Neural cell (in vitro differentiated cells): ENCODE data around the gene SMIM14. TPM values are rescaled to one million over a fixed set of nuclear protein-coding genes. Genes with fewer than 3 reads are reported as not detected.

Experiments used
- H2AFZ ChIP-seq: fragments of 200-600, 300-800 bp; sonication (generic), shearing (Covaris generic); 2 replicates; pipeline ENCODE4 v1.6.0; 2014; ENCODE audit warnings: low read depth, mild to moderate bottlenecking, antibody characterized with exemption, low read length, moderate library complexity
- H3F3A ChIP-seq: fragments of 200-600 bp; shearing (Covaris generic); 2 replicates; pipeline ENCODE4 v1.6.1; 2016; ENCODE audit warnings: mild to moderate bottlenecking, moderate library complexity, mixed read lengths, antibody characterized with exemption, low read length; ENCODE audit not compliant: insufficient read depth, poor library complexity, severe bottlenecking
- H3K27ac ChIP-seq: fragments of 200-600, 300-800 bp; sonication (generic), shearing (Covaris generic); 2 replicates; pipeline ENCODE4 v1.5.1; 2014; ENCODE audit warnings: mild to moderate bottlenecking, low read length, moderate library complexity
- H3K27me3 ChIP-seq: fragments of 300-800, 200-600 bp; sonication (generic), shearing (Covaris generic); 2 replicates; pipeline ENCODE4 v1.6.0; 2014; ENCODE audit warnings: mild to moderate bottlenecking, low read depth, low read length, moderate library complexity; ENCODE audit not compliant: insufficient read depth
- H3K36me3 ChIP-seq: fragments of 300-800, 200-600 bp; sonication (generic), shearing (Covaris generic); 2 replicates; pipeline ENCODE4 v1.5.1; 2014; ENCODE audit warnings: mild to moderate bottlenecking, antibody characterized with exemption, low read length, moderate library complexity; ENCODE audit not compliant: insufficient read depth
- H3K4me2 ChIP-seq: fragments of 300-800, 200-600 bp; sonication (generic), shearing (Covaris generic); 2 replicates; pipeline ENCODE4 v1.6.0; 2014; ENCODE audit warnings: mild to moderate bottlenecking, low read length
- H3K4me3 ChIP-seq: fragments of 300-800, 200-600 bp; sonication (generic), shearing (Covaris generic); 2 replicates; pipeline ENCODE4 v1.5.1; 2014; ENCODE audit warnings: mild to moderate bottlenecking, low read length, moderate library complexity
- H3K79me2 ChIP-seq: fragments of 200-600 bp; shearing (Covaris generic); replicated peaks from 2 replicates; pipeline ENCODE4 v1.6.0; 2014; ENCODE audit warnings: mild to moderate bottlenecking, low read length, moderate library complexity; ENCODE audit not compliant: insufficient read depth
- H3K9ac ChIP-seq: fragments of 300-800, 200-600 bp; sonication (generic), shearing (Covaris generic); 2 replicates; pipeline ENCODE4 v1.6.1; 2016; ENCODE audit warnings: mild to moderate bottlenecking, low read length, mixed read lengths
- H3K9me2 ChIP-seq: fragments of 200-600 bp; shearing (Covaris generic); 2 replicates; pipeline ENCODE4 v1.6.1; 2016; ENCODE audit warnings: mild to moderate bottlenecking, low read length, mixed read lengths; ENCODE audit not compliant: insufficient read depth
- H3K9me3 ChIP-seq: fragments of 200-600, 300-800 bp; sonication (generic), shearing (Covaris generic); 2 replicates; pipeline ENCODE4 v1.6.1; 2016; ENCODE audit warnings: mild to moderate bottlenecking, mixed run types, low read length, moderate library complexity, mixed read lengths
- H4K20me1 ChIP-seq: fragments of 200-600 bp; shearing (Covaris generic); 2 replicates; pipeline ENCODE4 v1.6.1; 2016; ENCODE audit warnings: mild to moderate bottlenecking, mixed run types; ENCODE audit not compliant: insufficient read depth
- EP300 ChIP-seq: fragments of 450-650 bp; conservative IDR thresholded peaks from 2 replicates; pipeline ENCODE4 v1.6.1; 2014; ENCODE audit warnings: antibody characterized with exemption, mild to moderate bottlenecking, moderate library complexity; ENCODE audit not compliant: poor library complexity, severe bottlenecking
- EZH2 ChIP-seq: fragments of 200-600, 300-800 bp; shearing (Covaris generic), sonication (generic); IDR thresholded peaks from 2 replicates; pipeline ENCODE4 v1.6.1; 2014; ENCODE audit warnings: antibody characterized with exemption, low read length, borderline replicate concordance, mild to moderate bottlenecking; ENCODE audit not compliant: insufficient read depth, poor library complexity, severe bottlenecking
- MXI1 ChIP-seq: fragments of 450-650 bp; conservative IDR thresholded peaks from 2 replicates; pipeline ENCODE4 v1.6.1; 2014; ENCODE audit warnings: antibody characterized with exemption, mild to moderate bottlenecking; ENCODE audit not compliant: poor library complexity, severe bottlenecking
- POLR2AphosphoS5 ChIP-seq: IDR thresholded peaks from 2 replicates; pipeline ENCODE4 v1.6.1; 2012
- RAD21 ChIP-seq: fragments of 450-650 bp; conservative IDR thresholded peaks from 2 replicates; pipeline ENCODE4 v1.6.1; 2014; ENCODE audit warnings: antibody characterized with exemption, mild to moderate bottlenecking, moderate library complexity
- SMC3 ChIP-seq: fragments of 450-650 bp; conservative IDR thresholded peaks from 2 replicates; pipeline ENCODE4 v1.6.1; 2014; ENCODE audit warnings: antibody characterized with exemption, mild to moderate bottlenecking, moderate library complexity; ENCODE audit not compliant: poor library complexity
- TAF1 ChIP-seq: IDR thresholded peaks from 2 replicates; pipeline ENCODE4 v1.6.1; 2012; ENCODE audit warnings: low read depth
- polyA plus RNA-seq: library from polyadenylated mRNA; depleted of rRNA; stranded (reverse); fragments of >200 nt; gene quantifications from 2 replicates; pipeline ENCODE4 v1.2.3, GENCODE V29; 2014
- TF ChIP-seq, protein P1 (sequence below): IDR thresholded peaks from 2 replicates; pipeline ENCODE4 v1.6.1; 2012; ENCODE audit warnings: borderline replicate concordance
- TF ChIP-seq, protein P2 (sequence below): fragments of 450-650 bp; IDR thresholded peaks from 2 replicates; pipeline ENCODE4 v1.5.1; 2014; ENCODE audit warnings: antibody characterized with exemption, mild to moderate bottlenecking, moderate library complexity; ENCODE audit not compliant: poor library complexity, severe bottlenecking

SMIM14 gene
- polyA plus RNA-seq, 1 donor from 2014 or later = 55.6 TPM

DNA sequence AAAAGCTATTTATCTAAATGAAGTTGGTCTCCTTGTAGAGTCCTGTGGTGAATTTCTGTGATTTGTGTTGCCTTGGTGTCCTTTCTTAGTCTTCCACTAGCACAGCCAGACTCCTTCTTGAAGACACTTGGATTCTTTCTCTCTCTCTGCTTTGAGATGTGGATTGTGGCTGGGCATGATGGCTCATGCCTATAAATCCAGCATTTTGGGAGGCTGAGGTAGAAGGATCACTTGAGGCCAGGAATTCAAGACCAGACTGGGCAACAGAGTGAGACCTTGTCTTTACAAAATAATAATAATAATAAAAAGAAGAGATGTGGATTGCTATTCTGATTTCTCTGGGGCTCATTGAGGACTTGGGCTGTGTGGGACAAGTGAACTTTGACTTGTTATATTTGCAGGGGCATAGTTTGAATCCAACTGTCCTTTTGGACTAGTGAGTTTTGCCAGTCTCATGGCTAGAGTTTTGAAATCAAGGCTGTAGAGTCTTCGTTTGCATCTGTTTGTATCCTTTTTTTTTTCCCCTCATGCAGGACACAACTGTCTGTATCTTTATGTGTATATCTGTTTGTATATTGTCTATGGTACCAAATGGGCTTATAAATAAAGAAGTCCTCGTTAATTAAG lies 11.1 kb upstream of the SMIM14 start:
- Histone ChIP-seq H3K27ac (no peak overlapping the region), H3K36me3 (no peaks in the 10 kb centered on the region), H3K79me2 (no peaks in the 10 kb centered on the region), H3K4me2 (no peak overlapping the region), H2AFZ (no peak overlapping the region), H3K27me3 (no peaks in the 10 kb centered on the region), H3K4me3 (no peak overlapping the region), H3F3A (no peaks in the 10 kb centered on the region), H3K9me2 (no peaks in the 10 kb centered on the region), H4K20me1 (no peaks in the 10 kb centered on the region), H3K9ac (no peak overlapping the region), H3K9me3 (no peaks in the 10 kb centered on the region)
- TF ChIP-seq MXI1 (no peak), POLR2AphosphoS5 (no peak), SMC3 (no peak), EP300 (no peak)

DNA sequence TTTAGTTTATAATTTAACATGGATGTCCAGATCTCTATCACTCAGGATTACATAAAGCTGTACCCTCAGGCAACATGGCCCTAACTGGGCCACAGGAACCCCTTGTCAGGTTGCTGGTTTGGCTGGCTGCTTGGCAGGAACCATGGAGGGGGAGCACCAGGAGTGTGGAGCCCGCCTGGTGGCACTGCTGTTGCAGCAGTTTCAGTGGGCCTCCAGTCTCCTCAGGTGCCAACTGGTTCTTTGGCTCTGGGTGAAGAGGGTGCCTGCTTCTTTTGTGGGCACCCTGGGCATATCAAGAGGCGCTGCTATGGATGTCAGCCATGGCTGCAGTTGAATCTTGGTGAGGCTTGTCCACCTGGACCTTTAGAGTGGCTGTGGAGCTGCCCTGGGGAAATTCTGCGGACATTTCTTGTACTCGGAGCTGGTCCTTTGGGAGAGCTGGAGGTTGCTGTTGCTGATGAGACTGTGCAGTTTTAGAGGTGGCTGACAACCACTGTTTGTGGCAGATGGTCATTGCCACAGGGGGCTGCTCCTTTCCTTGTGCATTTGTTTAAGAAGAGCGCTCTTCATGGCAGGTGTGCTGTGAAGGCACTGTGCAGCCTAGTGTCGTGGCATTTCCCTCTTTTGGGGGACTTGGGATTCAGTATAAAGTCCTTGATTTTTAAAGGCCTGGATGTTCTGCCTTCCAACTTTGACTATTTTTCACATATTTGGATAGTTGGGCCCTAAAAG lies 10.3 kb upstream of the SMIM14 start:
- no peak overlapping the region for H2AFZ ChIP-seq
- TF ChIP-seq EP300 (no peak), POLR2AphosphoS5 (no peak), TAF1 (no peak), RAD21 (no peak), MXI1 (no peak), SMC3 (no peak), EZH2 (no peak)
- TF ChIP-seq, protein P1, sequence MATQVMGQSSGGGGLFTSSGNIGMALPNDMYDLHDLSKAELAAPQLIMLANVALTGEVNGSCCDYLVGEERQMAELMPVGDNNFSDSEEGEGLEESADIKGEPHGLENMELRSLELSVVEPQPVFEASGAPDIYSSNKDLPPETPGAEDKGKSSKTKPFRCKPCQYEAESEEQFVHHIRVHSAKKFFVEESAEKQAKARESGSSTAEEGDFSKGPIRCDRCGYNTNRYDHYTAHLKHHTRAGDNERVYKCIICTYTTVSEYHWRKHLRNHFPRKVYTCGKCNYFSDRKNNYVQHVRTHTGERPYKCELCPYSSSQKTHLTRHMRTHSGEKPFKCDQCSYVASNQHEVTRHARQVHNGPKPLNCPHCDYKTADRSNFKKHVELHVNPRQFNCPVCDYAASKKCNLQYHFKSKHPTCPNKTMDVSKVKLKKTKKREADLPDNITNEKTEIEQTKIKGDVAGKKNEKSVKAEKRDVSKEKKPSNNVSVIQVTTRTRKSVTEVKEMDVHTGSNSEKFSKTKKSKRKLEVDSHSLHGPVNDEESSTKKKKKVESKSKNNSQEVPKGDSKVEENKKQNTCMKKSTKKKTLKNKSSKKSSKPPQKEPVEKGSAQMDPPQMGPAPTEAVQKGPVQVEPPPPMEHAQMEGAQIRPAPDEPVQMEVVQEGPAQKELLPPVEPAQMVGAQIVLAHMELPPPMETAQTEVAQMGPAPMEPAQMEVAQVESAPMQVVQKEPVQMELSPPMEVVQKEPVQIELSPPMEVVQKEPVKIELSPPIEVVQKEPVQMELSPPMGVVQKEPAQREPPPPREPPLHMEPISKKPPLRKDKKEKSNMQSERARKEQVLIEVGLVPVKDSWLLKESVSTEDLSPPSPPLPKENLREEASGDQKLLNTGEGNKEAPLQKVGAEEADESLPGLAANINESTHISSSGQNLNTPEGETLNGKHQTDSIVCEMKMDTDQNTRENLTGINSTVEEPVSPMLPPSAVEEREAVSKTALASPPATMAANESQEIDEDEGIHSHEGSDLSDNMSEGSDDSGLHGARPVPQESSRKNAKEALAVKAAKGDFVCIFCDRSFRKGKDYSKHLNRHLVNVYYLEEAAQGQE = no peak
- TF ChIP-seq, protein P2, sequence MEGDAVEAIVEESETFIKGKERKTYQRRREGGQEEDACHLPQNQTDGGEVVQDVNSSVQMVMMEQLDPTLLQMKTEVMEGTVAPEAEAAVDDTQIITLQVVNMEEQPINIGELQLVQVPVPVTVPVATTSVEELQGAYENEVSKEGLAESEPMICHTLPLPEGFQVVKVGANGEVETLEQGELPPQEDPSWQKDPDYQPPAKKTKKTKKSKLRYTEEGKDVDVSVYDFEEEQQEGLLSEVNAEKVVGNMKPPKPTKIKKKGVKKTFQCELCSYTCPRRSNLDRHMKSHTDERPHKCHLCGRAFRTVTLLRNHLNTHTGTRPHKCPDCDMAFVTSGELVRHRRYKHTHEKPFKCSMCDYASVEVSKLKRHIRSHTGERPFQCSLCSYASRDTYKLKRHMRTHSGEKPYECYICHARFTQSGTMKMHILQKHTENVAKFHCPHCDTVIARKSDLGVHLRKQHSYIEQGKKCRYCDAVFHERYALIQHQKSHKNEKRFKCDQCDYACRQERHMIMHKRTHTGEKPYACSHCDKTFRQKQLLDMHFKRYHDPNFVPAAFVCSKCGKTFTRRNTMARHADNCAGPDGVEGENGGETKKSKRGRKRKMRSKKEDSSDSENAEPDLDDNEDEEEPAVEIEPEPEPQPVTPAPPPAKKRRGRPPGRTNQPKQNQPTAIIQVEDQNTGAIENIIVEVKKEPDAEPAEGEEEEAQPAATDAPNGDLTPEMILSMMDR = no peak
- no peaks in the 10 kb centered on the region for H3K9me3 ChIP-seq
- H3K4me3 ChIP-seq = no peak overlapping the region
- no peaks in the 10 kb centered on the region for H3K9me2 ChIP-seq
- no peaks in the 10 kb centered on the region for H3K36me3 ChIP-seq
- H3K9ac ChIP-seq = no peak overlapping the region
- H3K27me3 ChIP-seq = no peaks in the 10 kb centered on the region
- H3F3A ChIP-seq = no peaks in the 10 kb centered on the region
- no peak overlapping the region for H3K4me2 ChIP-seq
- no peak overlapping the region for H3K27ac ChIP-seq
- no peaks in the 10 kb centered on the region for H4K20me1 ChIP-seq
- no peaks in the 10 kb centered on the region for H3K79me2 ChIP-seq
